Fibroblast of pulmonary artery (primary cell): ENCODE results near the gene ESD.

Source experiments
- DNase-seq: peaks from one replicate; pipeline ENCODE4 v3.0.0-alpha.2; 2010; ENCODE audit warnings: low read depth
- H3K4me3 ChIP-seq: replicated peaks from 2 replicates; pipeline ENCODE4 v1.5.1; 2011; ENCODE audit warnings: low read depth, mild to moderate bottlenecking, control low read depth, low read length, moderate library complexity
- TF ChIP-seq, protein P1 (sequence below): IDR thresholded peaks from 2 replicates; pipeline ENCODE4 v1.5.1; 2011; ENCODE audit warnings: mild to moderate bottlenecking, control low read depth, low read length, inconsistent platforms; ENCODE audit errors: missing control alignments

ESD gene

DNA sequence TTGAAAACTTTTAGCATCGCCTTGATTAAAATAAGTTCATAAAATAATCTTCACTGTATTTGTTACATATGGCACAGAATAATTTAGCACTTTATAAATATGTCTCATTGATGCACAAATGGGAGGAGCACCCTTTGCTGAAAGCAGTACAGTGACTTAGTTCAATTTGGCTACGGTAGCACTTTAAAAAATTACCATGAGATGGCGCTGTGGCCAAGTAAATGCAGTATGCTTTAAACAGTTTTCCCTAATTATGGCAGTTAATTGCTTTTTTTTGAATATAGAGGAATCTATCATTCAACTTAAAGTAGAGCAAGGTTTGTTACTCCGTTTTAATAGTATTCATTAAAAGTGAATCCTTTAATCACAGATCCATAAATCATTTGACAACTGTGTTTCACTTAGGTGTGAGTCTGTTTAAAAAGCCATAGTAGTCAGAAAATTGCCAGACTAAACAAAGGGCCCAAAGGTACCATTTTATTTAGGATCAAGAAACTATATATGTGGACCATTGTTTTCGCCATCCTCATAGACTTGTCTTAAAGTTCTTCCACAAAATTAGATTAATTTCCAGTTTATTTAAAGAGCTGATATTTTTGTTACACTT is 34.7 kb upstream of the ESD start:
- H3K4me3 ChIP-seq, result no peak overlapping the region
- peak; percentile 69 for DNase-seq
- TF ChIP-seq, protein P1, sequence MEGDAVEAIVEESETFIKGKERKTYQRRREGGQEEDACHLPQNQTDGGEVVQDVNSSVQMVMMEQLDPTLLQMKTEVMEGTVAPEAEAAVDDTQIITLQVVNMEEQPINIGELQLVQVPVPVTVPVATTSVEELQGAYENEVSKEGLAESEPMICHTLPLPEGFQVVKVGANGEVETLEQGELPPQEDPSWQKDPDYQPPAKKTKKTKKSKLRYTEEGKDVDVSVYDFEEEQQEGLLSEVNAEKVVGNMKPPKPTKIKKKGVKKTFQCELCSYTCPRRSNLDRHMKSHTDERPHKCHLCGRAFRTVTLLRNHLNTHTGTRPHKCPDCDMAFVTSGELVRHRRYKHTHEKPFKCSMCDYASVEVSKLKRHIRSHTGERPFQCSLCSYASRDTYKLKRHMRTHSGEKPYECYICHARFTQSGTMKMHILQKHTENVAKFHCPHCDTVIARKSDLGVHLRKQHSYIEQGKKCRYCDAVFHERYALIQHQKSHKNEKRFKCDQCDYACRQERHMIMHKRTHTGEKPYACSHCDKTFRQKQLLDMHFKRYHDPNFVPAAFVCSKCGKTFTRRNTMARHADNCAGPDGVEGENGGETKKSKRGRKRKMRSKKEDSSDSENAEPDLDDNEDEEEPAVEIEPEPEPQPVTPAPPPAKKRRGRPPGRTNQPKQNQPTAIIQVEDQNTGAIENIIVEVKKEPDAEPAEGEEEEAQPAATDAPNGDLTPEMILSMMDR, result peak; percentile 72

DNA sequence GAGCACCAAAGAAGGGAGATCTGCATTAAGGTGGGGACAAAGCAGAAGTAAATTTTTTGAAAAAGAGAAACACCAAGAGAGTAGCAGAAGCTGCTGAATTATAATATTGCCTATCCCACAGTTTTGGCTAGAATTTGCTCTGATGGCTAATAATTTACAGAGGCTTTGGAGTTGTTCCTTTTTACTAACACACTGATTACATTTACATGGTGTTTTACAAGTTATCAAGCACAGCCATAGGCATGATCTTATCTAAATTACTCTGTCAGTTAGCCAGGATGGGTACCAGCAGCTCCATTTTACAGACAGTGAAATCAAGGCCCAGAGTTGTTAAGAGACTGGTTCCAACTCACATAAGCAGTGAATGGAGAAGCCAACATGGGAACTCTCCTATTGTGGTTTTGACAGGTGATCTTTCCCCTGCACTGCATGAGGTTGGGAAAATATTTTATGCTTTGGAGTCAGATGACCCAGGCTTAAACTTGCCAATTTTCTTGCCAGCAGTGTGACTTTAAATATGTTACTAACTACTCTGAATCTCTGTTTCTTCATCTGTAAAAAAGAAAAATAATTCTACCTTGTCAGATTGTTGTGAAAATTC is 33.5 kb upstream of the ESD start:
- no peak overlapping the region for H3K4me3 ChIP-seq
- DNase-seq, result no peak
- TF ChIP-seq, protein P1, result no peak

DNA sequence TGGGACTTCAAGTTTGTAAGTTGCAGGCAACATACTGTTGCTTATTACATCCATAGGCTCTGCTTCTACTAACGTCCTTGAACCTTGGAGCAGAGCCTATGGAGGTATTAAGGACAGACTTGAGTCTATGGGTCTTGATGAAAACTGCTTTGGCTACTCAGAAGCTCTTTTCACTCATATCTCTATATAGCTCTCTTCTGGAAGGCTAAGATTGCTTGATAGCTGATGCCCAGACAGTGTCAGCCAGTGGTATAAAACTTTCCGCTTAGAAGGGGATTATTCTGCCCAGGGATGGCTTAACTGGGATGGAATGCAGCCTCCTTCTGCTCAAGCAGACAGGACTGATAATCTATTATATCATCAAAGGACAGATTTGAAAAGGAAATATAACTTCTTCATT is 25.6 kb upstream of the ESD start:
- DNase-seq, result no peak
- TF ChIP-seq, protein P1, result no peak
- no peak overlapping the region for H3K4me3 ChIP-seq

DNA sequence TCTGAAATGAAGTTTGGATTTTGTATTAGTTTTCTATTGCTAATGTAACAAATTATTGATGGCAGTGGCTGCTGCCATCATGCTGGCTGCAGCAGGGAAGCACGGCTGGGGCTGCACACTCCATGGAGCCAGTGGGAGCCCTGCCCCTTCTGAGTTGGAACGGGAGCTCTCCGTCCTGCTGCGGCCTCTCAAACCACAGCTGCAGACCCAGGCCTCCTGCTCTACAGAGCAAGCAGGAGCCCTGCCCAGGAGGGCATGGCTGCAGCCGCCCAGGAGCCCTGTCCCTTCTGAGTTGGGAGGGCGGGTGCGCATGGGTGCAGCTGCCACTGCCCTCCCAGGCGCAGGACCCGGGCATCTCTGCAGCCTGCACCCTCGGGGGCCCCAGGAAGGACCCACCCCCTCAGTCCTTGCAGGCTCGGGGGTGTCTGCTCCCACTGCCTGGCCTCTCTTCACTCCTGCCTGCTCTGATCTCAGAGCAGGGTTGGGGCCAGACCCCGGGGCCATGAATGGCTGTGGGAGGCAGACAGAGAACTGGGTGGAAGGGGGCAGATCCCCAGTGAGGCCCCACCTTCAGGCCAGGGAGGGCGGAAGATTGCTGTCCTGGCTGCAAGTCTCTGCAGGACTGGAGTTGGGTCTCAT is 21.0 kb upstream of the ESD start:
- DNase-seq, result no peak
- TF ChIP-seq, protein P1, result no peak
- no peak overlapping the region for H3K4me3 ChIP-seq

DNA sequence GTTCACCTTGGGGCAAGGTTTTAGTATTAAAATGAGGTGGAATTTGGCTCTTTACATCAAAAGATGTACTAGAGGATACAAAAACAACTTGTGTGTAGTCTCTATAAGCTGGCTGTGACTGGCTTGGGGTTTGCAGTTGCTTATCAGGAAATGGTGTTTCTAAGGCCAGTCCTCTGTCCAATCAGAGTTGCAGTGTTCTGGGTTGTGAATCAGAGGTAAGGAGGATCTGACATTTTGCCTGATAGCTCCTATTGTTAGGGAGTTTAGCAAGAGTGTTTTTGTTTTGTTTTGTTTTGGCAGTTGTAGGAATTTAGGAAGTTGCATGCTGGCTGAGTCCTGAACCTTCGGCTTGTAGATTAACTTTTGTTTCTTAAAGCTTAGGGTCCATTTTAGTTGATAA is 20.1 kb upstream of the ESD start:
- TF ChIP-seq, protein P1, result no peak
- peak; percentile 82 for DNase-seq

DNA sequence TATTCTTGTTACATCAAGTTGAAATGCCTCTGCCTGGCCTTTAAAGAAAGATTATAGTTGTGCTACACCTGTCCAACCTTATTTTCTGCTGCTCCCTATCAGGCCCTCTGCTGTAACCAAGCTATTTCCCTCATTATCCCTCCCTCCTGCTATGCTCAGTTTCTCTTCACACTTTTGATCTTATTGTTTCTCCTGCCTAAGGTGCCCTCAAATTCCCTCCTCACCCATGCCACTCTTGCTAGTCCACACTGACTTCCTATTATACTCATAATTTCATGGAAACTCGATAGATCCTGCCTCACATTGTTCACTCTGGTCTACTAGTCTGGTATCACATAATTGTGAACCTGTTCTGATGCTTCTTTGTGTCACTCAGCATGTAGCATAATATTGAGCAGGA is 19.4 kb upstream of the ESD start:
- TF ChIP-seq, protein P1, result no peak

More for the DNA sequence above, 20.1 kb upstream of the ESD start:
- no peak overlapping the region for H3K4me3 ChIP-seq

More for the DNA sequence above, 19.4 kb upstream of the ESD start:
- H3K4me3 ChIP-seq, result no peak overlapping the region
- no peak for DNase-seq
